ENCODE results near the gene RAPGEF4. TPM values are rescaled to one million over a fixed set of nuclear protein-coding genes. Genes with fewer than 3 reads are reported as not detected.

RAPGEF4 gene
- total RNA-seq, 1 donor from 2014 or later: 0.57 TPM

- DNase-seq (ENCODE audit: low spot score): no peak
- Mint-ChIP-seq H3K36me3 (ENCODE audit: low read depth) (no peaks in the 10 kb centered on the region), H3K9me3 (ENCODE audit: low read depth) (no peaks in the 10 kb centered on the region), H3K27ac (ENCODE audit: unreplicated experiment) (no peak overlapping the region), H3K27me3 (ENCODE audit: low read depth) (no peaks in the 10 kb centered on the region), H3K4me3 (ENCODE audit: unreplicated experiment) (no peak overlapping the region), H3K4me1 (ENCODE audit: low read depth) (peaks cover 48% of the 10 kb centered on the region)
- TF ChIP-seq, protein P1, sequence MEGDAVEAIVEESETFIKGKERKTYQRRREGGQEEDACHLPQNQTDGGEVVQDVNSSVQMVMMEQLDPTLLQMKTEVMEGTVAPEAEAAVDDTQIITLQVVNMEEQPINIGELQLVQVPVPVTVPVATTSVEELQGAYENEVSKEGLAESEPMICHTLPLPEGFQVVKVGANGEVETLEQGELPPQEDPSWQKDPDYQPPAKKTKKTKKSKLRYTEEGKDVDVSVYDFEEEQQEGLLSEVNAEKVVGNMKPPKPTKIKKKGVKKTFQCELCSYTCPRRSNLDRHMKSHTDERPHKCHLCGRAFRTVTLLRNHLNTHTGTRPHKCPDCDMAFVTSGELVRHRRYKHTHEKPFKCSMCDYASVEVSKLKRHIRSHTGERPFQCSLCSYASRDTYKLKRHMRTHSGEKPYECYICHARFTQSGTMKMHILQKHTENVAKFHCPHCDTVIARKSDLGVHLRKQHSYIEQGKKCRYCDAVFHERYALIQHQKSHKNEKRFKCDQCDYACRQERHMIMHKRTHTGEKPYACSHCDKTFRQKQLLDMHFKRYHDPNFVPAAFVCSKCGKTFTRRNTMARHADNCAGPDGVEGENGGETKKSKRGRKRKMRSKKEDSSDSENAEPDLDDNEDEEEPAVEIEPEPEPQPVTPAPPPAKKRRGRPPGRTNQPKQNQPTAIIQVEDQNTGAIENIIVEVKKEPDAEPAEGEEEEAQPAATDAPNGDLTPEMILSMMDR (IDR thresholded peaks at IDR 0.05): no peak
Observed at GRCh38 chr2:172929644-172930043, 194.0 kb downstream of the RAPGEF4 start.

- no peaks in the 10 kb centered on the region for H3K36me3 Mint-ChIP-seq (ENCODE audit: low read depth)
- H3K9me3 Mint-ChIP-seq (ENCODE audit: low read depth): no peaks in the 10 kb centered on the region
- TF ChIP-seq, protein P1 (IDR thresholded peaks at IDR 0.05): no peak
- H3K27me3 Mint-ChIP-seq (ENCODE audit: low read depth): no peaks in the 10 kb centered on the region
- peaks cover 48% of the 10 kb centered on the region for H3K4me1 Mint-ChIP-seq (ENCODE audit: low read depth)
- no peak overlapping the region for H3K27ac Mint-ChIP-seq (ENCODE audit: unreplicated experiment)
- no peak for DNase-seq (ENCODE audit: low spot score)
- H3K4me3 Mint-ChIP-seq (ENCODE audit: unreplicated experiment): no peak overlapping the region
Observed at GRCh38 chr2:172930871-172931255, 195.2 kb downstream of the RAPGEF4 start.

GRCh38 chr2:172931256-172931894, 195.7 kb downstream of the RAPGEF4 start:
- Mint-ChIP-seq H3K27me3 (ENCODE audit: low read depth) (no peaks in the 10 kb centered on the region), H3K4me1 (ENCODE audit: low read depth) (peaks cover 48% of the 10 kb centered on the region), H3K4me3 (ENCODE audit: unreplicated experiment) (peak overlapping the region; percentile 2), H3K9me3 (ENCODE audit: low read depth) (no peaks in the 10 kb centered on the region), H3K27ac (ENCODE audit: unreplicated experiment) (peak overlapping the region; percentile 86), H3K36me3 (ENCODE audit: low read depth) (no peaks in the 10 kb centered on the region)
- TF ChIP-seq, protein P1 (IDR thresholded peaks at IDR 0.05): no peak
- no peak for DNase-seq (ENCODE audit: low spot score)

DNA sequence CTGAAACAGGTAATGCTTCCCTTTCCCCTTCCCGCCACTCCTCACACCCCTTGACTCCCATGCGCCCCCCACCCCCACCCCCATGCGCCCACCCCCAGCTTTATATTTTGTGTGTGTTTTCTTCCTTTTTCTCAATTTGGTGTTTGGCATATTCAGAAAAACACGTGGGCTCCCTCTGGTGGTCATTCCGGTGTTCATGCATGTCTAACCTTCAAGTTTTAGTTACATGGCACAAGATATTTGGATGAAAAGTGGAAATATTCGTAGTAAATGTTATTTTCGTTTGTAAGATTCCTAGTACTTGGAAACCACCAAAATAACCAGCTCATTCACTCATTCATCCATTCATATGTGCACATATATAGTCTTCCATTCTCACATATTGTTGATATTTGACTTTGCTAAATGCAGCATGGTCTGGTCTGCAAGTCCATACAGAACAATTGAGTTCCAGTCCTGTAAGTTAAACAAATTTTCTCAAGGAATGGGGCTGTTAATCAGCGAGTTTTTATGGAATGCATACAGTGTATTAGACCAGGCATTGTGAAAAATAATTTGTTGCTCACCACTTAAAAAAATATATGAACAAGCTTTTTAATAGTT, 196.4 kb downstream of the RAPGEF4 start:
- peak overlapping the region; percentile 46 for H3K27ac Mint-ChIP-seq (ENCODE audit: unreplicated experiment)
- no peaks in the 10 kb centered on the region for H3K9me3 Mint-ChIP-seq (ENCODE audit: low read depth)
- TF ChIP-seq, protein P1 (IDR thresholded peaks at IDR 0.05): peak; percentile 85
- H3K36me3 Mint-ChIP-seq (ENCODE audit: low read depth): no peaks in the 10 kb centered on the region
- no peak for DNase-seq (ENCODE audit: low spot score)
- peaks cover 44% of the 10 kb centered on the region for H3K4me1 Mint-ChIP-seq (ENCODE audit: low read depth)
- H3K27me3 Mint-ChIP-seq (ENCODE audit: low read depth): no peaks in the 10 kb centered on the region
- no peak overlapping the region for H3K4me3 Mint-ChIP-seq (ENCODE audit: unreplicated experiment)

DNA sequence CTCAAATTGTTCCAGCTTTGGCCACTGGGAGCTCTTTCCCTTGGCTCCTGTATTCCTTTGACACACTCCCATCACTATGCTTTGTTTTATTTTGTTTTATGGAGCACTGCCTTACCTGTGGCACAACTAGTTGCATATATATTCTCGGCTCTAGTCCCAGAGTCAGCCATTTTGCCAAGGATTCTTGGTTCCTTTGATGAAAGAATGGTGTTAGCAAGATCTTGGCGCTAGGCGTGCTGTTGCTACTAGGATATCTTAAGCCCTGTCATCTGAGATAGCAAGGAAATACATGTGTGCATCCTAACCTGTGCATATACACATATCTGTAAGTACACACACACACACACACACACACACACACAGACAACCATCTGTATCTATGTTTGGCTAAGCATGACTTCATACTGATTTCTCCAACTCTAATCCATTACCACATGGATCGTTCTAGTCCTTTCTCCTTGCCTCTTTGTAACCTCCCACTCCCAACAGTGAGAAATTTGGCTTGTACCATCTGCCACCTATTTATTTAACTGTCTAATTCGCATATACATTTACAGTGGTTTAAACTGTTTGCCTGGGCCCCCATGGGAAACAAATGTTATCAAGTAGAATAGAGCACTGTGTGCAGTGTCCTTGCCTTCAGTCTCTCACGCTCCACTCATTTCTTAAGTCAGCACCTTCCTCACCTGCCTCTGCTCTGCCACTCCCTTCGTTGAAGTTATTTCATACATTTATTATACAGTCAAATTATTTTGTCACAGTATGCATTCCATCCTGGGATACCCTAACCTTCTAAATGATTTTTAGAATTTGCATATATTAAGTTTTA, 202.5 kb downstream of the RAPGEF4 start:
- H3K4me1 Mint-ChIP-seq (ENCODE audit: low read depth): no peaks in the 10 kb centered on the region
- no peak overlapping the region for H3K27ac Mint-ChIP-seq (ENCODE audit: unreplicated experiment)
- no peak for DNase-seq (ENCODE audit: low spot score)
- H3K36me3 Mint-ChIP-seq (ENCODE audit: low read depth): peaks cover 1% of the 10 kb centered on the region
- H3K4me3 Mint-ChIP-seq (ENCODE audit: unreplicated experiment): no peak overlapping the region
- peaks cover 24% of the 10 kb centered on the region for H3K9me3 Mint-ChIP-seq (ENCODE audit: low read depth)
- no peaks in the 10 kb centered on the region for H3K27me3 Mint-ChIP-seq (ENCODE audit: low read depth)
- TF ChIP-seq, protein P1 (IDR thresholded peaks at IDR 0.05): peak; percentile 1
